RPMI8226 (cell line): ENCODE measurements around the gene NRARP.

Source experiments
- DNase-seq: peaks from one replicate; pipeline ENCODE4 v3.0.0-alpha.2; 2015

NRARP gene

DNA sequence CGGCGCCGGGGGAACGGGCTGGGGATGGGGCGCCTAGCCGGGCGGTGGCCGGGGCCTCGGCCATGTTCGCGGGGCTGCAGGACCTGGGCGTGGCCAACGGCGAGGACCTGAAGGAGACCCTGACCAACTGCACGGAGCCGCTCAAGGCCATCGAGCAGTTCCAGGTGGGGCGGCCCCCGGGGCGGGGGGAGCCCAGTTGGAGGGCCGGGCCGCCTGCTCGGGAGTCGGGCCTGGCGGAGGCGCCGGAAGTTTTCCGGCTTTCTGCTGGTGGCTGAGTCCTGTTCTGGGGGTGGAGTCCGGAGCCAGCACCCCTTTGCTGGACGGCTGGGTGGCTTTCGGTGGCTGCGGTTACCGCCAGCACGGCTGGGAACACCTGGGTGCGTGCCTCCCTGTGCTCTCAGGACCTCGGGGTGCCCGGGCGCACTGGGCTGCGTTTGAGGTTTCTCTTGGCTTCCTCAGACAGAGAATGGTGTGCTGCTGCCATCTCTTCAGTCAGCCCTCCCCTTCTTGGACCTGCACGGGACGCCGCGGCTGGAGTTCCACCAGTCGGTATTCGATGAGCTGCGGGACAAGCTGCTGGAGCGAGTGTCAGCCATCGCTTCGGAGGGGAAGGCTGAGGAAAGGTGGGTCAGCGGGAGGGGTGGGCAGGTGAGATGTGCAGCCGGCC lies 46.5 kb downstream of the NRARP start:
- peak; percentile 75 for DNase-seq

DNA sequence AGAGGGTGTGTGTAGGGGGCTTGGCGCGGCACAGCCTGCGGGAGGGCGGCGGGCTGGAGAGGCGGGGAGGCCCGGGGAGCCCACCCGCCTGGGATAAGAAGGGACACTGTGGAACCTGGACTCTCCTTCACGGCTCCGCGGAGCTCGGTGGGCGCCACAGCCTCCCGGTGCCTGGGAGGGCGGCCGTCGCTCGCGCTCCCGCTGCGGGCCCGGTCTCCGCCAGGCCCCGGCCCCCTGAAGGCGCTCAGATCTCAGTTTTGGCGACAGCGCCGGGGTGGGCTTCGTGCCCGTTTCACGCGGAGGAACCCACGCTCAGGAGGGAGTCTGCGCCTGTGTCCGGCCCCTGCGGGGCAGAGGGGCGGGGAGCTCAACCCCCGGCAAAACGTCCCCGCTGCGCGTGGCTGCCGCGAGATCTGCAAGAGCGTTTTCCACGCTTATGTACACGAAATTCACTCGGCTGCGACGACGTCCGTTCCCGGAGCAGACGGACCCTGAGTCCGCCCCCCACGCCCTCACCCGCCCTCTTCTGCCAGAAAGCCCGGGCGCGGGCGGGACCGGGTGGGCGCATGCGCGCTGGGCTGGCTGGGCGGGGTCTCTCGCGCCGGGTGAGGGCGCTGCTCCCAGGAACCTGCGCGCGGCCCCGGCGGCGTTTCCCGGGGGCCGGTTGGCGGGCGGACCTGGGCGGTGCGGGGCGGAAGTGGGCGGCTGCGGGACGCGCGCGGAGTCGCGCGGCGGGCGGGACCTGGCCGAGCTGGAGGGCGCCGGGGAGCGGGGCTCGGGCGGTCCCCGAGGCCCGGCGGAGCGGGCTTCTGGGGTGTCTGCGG lies 47.2 kb downstream of the NRARP start, which contains the start of gene NELFB:
Gene NELFB, plus strand, starts transcription at position 704 of the 824 bp plus-strand sequence.
- DNase-seq = peak; percentile 96

DNA sequence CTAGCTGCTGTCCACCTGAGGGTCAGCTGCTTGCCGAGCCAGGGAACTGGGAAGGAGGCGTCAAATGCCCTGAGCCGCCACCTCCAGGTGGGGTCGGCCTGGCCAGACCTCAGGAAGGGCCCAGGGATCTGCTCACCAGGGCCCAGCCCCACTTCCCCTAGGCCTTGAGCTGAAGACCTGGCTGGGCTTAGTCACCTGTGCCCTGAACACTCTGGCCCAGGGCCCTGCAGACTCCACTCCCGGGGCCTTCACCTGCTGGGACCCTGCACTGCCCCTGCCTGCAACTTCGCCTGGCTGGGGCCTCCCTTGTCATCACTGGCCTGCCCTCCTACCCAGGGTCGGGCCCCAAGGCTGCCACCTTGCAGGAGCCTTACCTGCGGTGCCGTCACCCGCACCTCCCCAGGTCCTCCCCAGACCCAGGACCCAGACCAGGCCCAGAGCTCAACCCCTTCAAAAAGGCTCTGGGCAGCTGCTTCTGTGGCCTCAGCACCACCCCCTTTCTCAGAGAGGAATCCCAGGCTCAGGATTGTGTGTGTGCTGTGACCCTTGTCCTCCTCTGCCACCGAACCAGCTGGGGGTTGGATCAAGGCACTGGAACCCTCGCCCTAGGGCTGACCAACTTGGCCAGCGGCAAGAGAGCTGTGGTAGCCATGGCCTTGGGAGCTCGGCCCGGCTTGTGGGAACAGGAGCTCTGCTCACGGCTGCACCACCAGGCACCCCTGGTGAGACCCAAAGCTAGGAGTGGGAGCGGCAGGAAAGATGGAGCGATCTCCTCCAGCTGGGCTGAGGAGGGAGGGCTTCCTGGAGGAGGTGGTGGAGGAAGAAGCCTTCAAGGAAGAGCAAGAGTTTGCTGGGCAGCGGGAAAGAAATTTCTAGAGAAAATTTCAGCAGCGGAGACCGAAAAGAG lies 48.1 kb downstream of the NRARP start:
- DNase-seq = peak; percentile 9

DNA sequence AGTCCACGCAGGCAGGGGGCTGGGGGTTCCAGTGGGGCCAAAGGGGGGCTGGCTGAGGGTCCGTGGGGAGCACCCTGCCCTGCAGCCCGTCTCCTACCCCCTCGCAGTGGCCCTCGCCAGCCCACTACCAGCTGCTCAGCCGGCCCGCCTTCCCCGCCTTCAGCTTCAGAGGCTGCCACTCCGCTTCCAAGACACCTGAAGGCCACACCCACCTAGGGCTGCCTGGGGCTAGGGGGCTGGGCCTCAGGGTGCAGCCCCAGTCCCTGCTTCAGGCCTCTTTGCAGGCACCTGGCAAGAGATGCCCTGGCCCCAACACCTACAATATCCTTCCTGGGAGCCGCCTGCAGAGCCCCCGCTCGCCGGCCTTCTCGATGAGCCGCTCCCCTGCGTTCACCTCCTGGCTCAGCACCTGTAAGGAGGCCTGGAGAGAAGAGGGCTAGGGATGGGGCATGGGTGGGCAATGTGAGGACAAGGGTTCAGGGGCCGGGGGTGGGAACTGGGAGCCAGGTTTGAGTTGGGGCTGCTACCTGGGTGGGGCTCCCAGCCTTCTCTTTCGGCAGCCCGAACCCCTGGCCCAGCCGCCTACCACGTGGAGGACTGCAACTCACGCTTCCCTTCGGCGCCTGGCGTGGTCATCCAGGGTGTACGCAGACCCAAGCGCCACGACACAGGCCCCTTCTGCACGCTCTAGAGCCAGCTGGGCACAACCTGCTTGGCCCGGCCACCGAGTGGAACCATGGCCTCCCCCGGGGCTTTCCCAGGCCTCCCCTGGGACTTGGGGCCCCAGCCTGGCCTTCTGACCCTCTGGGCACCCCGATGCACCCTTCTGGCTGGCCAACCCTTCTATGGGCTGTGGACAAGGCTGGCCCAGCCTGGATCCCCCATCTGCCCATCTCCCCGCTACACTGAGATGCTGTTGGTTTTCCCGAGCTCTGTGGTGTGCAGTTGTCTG lies 49.2 kb downstream of the NRARP start:
- no peak for DNase-seq

DNA sequence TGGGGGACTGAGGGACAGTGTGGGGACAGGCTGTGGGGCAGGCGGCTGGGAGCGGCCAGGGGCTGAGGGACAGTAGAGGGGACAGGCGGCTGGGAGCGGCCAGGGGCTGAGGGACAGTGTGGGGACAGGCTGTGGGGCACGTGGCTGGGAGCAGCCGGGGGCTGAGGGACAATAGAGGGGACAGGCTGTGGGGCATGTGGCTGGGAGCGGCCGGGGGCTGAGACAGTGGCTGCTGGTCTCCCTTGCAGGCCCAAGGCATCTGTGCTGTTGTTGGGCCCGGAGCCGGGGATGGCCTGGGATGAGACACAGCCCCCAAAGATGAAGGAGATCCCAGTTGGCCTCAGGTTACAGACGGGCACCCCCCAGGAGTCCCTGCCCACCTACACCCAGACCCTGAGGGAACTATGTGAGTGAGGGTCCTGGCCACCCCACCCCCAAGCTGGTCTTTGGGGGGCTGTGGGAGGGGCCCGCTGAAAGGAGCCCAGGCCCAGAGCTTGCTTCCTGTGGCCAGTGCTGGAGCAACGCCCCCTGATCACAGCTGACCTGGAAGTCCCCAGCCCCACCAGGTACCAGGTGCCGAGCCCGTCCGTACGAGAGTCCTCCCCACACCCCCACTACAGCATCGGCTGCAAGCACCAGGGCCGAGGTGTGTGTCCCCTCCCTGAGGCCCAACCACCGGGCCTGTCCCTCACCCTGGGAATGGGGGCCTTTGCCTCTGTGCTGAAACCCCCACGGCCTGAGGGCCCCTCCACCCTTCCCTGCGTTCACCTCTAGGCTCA lies 50.4 kb downstream of the NRARP start:
- DNase-seq = no peak

DNA sequence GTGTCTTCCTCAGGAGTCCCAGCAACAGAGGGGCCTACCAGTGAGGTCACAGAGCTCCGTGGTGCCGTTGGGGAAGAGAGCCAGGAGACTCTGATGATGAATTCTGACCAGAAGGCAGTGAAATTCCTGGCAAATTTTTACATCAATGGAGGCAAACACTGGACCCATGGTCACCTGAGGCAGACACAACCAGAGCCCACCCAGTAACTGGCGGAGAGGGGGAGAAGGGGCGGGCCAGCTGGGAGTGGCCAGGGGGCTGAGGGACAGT lies 50.9 kb downstream of the NRARP start, which contains the start of gene STPG3:
Gene STPG3, plus strand, starts transcription at position 93 of the 268 bp plus-strand sequence. Its CDS starts 1 bp downstream, at position 94.
- DNase-seq = no peak

DNA sequence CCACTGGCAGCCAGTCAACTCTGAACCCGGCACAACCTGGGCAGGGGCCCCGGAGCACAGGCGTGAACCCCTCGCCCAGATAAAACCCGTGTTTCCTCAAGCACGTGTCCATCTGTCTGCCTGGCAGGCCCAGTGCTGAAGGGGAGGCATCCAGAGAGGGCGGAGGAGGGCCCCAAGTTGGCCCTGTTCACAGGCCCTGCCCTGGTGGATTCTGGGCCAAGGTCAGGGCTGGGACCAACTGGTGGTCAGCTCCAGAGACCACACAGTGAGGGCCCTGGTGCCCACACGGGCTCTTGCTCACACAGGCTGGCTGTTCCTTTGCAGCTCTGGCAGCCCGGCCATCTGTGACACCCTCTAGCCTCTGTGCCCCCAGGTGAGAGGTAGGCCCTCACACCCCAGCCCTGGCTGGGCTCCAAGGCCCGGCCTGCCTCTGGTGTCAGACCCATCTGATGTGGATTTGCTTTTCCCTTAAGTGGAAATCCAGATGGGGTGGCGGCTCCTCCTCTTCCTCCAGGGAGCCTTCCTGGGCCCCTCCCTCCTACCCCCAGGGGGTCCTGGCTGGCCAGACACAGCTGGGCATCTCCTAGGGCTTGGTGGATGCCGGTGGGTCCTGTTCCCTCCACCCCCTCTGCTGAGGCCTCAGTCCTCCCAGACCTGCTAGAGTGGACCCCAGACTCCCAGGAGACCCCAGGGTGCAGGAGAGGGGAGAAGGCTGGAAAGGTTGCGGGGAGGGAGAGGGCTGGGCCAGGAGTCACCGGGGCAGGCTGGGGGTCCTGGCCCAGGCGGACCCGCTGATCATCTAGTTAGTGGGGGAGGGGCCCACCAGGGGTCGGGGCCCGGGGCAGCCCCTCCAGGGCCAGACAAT lies 51.5 kb downstream of the NRARP start:
- DNase-seq = no peak
